HG03097 (cell line): ENCODE measurements around the gene CUL9.
"Not testable (repeated sequence)": the region's sequence is repeated elsewhere in the genome, so short reads cannot be mapped to it uniquely, and the experiment has no call there.

Experiments
- ATAC-seq: cut with Tn5 transposase; IDR thresholded peaks from one replicate; pipeline ENCODE4 v1.9.1; 2021; ENCODE audit not compliant: unreplicated experiment, low FRiP score

The CUL9 gene

GRCh38 chr6:43181942-43182860 is at the start of gene CUL9:
CUL9 (plus strand) TSS chr6:43182196; CDS start chr6:43184311, 2,115 bp downstream.
- peak; percentile 62 for ATAC-seq

- ATAC-seq, result no peak
Measured at GRCh38 chr6:43138267-43138666, 43.7 kb upstream of the CUL9 start.

DNA sequence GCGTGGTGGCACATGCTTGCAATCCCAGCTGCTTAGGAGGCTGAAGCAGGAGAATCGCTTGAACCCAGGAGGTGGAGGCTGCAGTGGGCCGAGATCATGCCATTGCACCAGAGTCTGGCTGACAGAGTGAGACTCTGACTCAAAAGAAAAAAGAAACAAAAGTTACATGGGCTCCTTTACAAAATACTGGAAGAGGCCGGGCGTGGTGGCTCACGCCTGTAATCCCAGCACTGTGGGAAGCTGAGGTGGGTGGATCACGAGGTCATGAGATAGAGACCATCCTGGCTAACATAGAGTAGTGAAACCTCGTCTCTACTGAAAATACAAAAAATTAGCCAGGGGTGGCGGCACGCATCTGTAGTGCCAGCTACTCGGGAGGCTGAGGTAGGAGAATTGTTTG is 42.0 kb upstream of the CUL9 start:
- not testable (repeated sequence) for ATAC-seq

GRCh38 chr6:43141644-43142043 is 40.4 kb upstream of the CUL9 start:
- no peak for ATAC-seq

GRCh38 chr6:43142101-43142500 is 39.9 kb upstream of the CUL9 start:
- ATAC-seq, result no peak

GRCh38 chr6:43143235-43144128 is 38.5 kb upstream of the CUL9 start:
- peak; percentile 64 for ATAC-seq

GRCh38 chr6:43144879-43145278 is 37.1 kb upstream of the CUL9 start:
- no peak for ATAC-seq

- ATAC-seq, result no peak
Measured at GRCh38 chr6:43146261-43146660, 35.7 kb upstream of the CUL9 start.

- no peak for ATAC-seq
Measured at GRCh38 chr6:43146709-43147688, 35.0 kb upstream of the CUL9 start.

GRCh38 chr6:43147691-43148477 is 34.1 kb upstream of the CUL9 start:
- no peak for ATAC-seq

DNA sequence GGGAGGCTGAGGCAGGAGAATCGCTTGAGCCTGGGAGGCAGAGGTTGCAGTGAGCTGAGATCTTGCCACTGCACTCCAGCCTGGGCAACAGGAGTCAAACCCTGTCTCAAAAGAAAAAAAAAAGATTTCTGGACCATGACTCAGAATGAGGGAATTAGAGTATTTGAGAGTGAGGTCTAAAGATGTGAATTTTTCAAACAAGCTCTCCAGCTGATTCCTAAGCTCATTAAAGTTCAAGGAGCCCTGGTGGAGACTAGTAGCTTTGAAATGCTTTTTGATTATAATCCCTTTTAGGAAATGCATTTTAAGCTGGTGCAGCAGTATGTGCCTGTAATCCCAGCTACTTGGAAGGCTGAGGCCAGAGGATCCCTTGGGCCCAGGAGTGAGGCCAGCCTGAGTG is 32.7 kb upstream of the CUL9 start:
- no peak for ATAC-seq

DNA sequence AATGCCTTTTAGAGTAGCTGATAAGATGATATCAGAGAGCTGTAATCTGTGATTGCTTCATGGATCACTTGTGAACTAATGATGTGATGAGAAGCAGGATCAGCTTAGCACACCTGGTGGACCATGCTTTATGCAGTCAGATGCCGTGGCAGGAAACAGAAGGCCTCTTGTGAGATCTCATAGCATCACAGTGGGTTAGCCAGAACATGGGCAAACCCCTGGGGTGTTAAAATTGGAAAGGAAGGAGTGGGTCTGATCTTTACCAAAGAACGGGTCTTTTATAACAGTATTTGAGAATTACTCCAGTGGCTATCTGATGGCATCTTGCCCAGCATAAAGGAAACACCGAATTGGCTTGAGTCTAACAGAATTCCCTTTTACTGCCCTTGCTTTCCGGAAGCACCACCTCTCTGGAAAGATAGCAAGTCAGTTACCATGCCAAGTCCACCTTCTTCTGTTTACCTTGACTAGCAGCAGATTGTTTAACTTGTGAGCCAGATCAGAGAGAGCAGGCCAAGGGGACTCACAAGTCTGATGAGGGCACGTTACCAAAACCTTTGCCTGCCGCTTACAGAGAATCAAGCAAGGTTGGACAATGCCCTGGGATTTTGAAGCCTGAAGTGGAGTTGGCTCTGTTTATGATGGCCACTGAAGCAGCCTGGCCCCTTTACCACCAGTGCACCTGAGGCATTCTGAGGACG is 31.8 kb upstream of the CUL9 start:
- no peak for ATAC-seq

DNA sequence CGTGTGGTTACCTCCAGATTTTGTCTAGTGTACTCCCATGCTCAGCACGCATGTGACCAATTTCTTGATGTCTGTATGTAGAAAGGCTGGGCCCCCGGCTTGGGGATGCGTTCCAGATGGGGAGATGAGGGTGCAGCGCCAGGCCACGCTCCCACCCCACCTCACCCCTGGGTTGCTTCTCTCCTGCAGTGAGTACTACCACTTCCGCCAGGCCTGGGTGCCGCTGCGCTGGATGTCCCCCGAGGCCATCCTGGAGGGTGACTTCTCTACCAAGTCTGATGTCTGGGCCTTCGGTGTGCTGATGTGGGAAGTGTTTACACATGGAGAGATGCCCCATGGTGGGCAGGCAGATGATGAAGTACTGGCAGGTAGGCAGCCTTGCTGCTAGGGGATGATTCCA is 22.4 kb upstream of the CUL9 start:
- ATAC-seq, result no peak

DNA sequence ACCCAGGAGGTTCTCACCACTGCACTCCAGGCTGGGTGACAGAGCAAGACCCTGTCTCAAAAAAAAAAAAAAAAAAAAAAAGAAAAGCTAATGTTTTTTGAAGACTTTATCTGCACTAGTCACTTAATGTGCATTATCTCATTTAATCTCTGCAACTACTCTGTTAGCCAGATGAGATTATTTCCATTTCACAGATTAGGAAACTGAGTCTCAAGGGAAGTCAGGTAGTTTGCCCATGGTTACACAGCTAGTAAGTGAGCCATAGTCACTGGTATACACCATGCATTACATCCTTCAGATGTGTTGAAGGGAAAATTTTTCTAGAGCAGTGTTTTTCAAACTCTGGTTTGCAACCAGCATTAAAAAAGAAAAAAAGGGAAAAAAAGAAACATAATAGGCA is 18.1 kb upstream of the CUL9 start:
- ATAC-seq, result no peak

DNA sequence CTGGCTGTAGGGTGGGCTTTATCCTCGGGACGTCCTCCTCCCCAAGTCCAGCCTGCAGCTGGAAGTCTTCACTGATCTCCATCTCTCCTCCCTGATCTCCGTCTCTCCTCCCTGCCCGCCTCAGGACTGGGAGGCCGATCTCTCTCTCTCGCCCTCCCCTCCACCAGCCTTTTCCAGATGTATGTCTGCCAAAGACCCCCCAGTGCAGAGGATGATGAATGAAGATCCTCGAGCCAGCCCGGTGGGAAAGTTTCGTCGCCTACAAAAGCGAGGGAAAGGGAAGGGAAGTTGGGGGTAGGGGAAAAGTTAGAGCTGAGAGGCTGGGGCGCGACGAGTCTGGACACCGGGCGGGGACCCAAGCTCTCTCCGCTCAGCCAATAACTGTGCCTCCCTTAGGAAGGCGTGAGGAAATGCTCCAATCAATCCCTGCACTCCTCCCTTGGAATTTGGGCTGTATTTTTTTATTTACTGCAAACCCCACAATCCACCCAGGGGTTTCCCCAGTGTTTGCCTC is 11.5 kb upstream of the CUL9 start:
- no peak for ATAC-seq

GRCh38 chr6:43170931-43171706 is 10.9 kb upstream of the CUL9 start, which contains the start of gene SRF:
SRF (plus strand) TSS chr6:43171269; CDS start chr6:43171657, 388 bp downstream.
- peak; percentile 59 for ATAC-seq

GRCh38 chr6:43171707-43172103 is 10.3 kb upstream of the CUL9 start:
- no peak for ATAC-seq
